HCT116 (cell line): Measurements from ENCODE around the gene SPDYE8. TPM values are rescaled to one million over a fixed set of nuclear protein-coding genes. Genes with fewer than 3 reads are reported as not detected.
"Not testable (repeated sequence)": the region's sequence is repeated elsewhere in the genome, so short reads cannot be mapped to it uniquely, and the experiment has no call there.

ENCODE experiments used
- ATAC-seq: fragments of 200-7000 bp; cut with Tn5 transposase; 2 replicates; pipeline ENCODE4 v1.9.1; 2020; ENCODE audit warnings: mild to moderate bottlenecking, moderate library complexity
- BruUV-seq: library from RNA; stranded (reverse); fragments of 400-500 nt; replicated peaks from 2 replicates; lab custom pipeline; 2021; lab: Mats Ljungman, UMichigan
- CTCF ChIA-PET: fragments of 300-600 bp; sonication (Branson Sonifier 250); formaldehyde crosslinking; loops from one replicate; lab custom pipeline; 2021; ENCODE audit warnings: antibody characterized with exemption; lab: Charles Lee
- POLR2A ChIA-PET: fragments of 300-600, 350-600 bp; sonication (Branson Sonifier 250); formaldehyde crosslinking; loops from one replicate; lab custom pipeline; 2021; ENCODE audit warnings: antibody characterized with exemption; lab: Charles Lee
- RAD21 ChIA-PET, 2 experiments: fragments of 300-600 bp; sonication (Branson Sonifier 250); formaldehyde crosslinking; loops; one replicate each; lab custom pipeline; 2023; ENCODE audit warnings: low total read pairs in 2 of 2; ENCODE audit not compliant: uncharacterized antibody in 2 of 2, unreplicated experiment in 2 of 2, low non-redundant PET in 1 of 2; lab: Charles Lee
- DNase-seq: peaks from one replicate; pipeline ENCODE4 v3.0.0-alpha.2; 2010; ENCODE audit warnings: low read depth, low spot score
- H2AFZ ChIP-seq: fragments of 200-600 bp; shearing (Covaris generic), sonication (generic); 2 replicates; pipeline ENCODE4 v1.6.1; 2017; ENCODE audit warnings: low read depth, mixed run types, mixed read lengths, antibody characterized with exemption, low read length; ENCODE audit not compliant: poor library complexity, severe bottlenecking
- H3K27ac ChIP-seq: 2 replicates; pipeline ENCODE4 v1.5.1; 2012; ENCODE audit warnings: low read depth, low read length
- H3K27me3 ChIP-seq: fragments of 200-600 bp; sonication (generic); 2 replicates; pipeline ENCODE4 v1.6.1; 2016; ENCODE audit warnings: mixed run types, low read length, mixed read lengths; ENCODE audit not compliant: insufficient read depth
- H3K36me3 ChIP-seq, 2 experiments: fragments of 200-500 bp in 1 of 2; fragments of 200-600 bp in 1 of 2; sonication (Bioruptor generic) in 1 of 2; sonication (generic) in 1 of 2; 2 replicates each; pipeline versions ENCODE4 v1.5.1 to v1.6.1; 2014 to 2016; ENCODE audit warnings: low read length in 2 of 2, inconsistent platforms in 1 of 2, mixed read lengths in 1 of 2, mixed run types in 1 of 2; ENCODE audit not compliant: insufficient read depth in 2 of 2, control insufficient read depth in 1 of 2
- H3K4me1 ChIP-seq, 2 experiments: fragments of 200-600 bp in 1 of 2; sonication (generic) in 1 of 2; 2 replicates each; pipeline versions ENCODE4 v1.5.1 to v1.6.1; 2012 to 2017; ENCODE audit warnings: low read length in 2 of 2, inconsistent platforms in 1 of 2, mild to moderate bottlenecking in 1 of 2, mixed read lengths in 1 of 2, mixed run types in 1 of 2, moderate library complexity in 1 of 2; ENCODE audit not compliant: insufficient read depth in 2 of 2, control insufficient read depth in 1 of 2
- H3K4me2 ChIP-seq: fragments of 200-600 bp; sonication (generic); 2 replicates; pipeline ENCODE4 v1.6.1; 2017; ENCODE audit warnings: mixed run types, low read length, mixed read lengths
- H3K4me3 ChIP-seq, 2 experiments: fragments of 200-600 bp in 1 of 2; sonication (generic) in 1 of 2; replicated peaks in 1 of 2; 2 replicates each; pipeline ENCODE4 v1.5.1; 2011 to 2016; ENCODE audit warnings: low read length in 2 of 2, control low read depth in 1 of 2, low read depth in 1 of 2, mild to moderate bottlenecking in 1 of 2, mixed read lengths in 1 of 2, mixed run types in 1 of 2
- H3K79me2 ChIP-seq: fragments of 200-600 bp; sonication (generic); 2 replicates; pipeline ENCODE4 v1.6.1; 2017; ENCODE audit warnings: mild to moderate bottlenecking, mixed run types, low read length, moderate library complexity, mixed read lengths; ENCODE audit not compliant: insufficient read depth
- H3K9ac ChIP-seq: fragments of 200-600 bp; sonication (generic); 2 replicates; pipeline ENCODE4 v1.6.1; 2016; ENCODE audit warnings: low read length, mixed read lengths
- H3K9me2 ChIP-seq: fragments of 200-600 bp; sonication (generic), shearing (Covaris generic); 2 replicates; pipeline ENCODE4 v1.6.1; 2017; ENCODE audit warnings: mixed run types, mild to moderate bottlenecking, moderate library complexity; ENCODE audit not compliant: insufficient read depth
- H3K9me3 ChIP-seq, 2 experiments: fragments of 200-500 bp in 1 of 2; fragments of 200-600 bp in 1 of 2; sonication (Bioruptor generic) in 1 of 2; sonication (generic) in 1 of 2; 2 replicates each; pipeline ENCODE4 v1.6.1; 2014 to 2017; ENCODE audit warnings: low read length in 2 of 2, mixed read lengths in 2 of 2, inconsistent platforms in 1 of 2, low read depth in 1 of 2, mild to moderate bottlenecking in 1 of 2, mixed run types in 1 of 2, moderate library complexity in 1 of 2; ENCODE audit not compliant: control insufficient read depth in 1 of 2, insufficient read depth in 1 of 2
- H4K20me1 ChIP-seq: fragments of 200-600 bp; sonication (generic), shearing (Covaris generic); 2 replicates; pipeline ENCODE4 v1.6.1; 2017; ENCODE audit warnings: mixed run types, mild to moderate bottlenecking, moderate library complexity; ENCODE audit not compliant: insufficient read depth
- MAX ChIP-seq: IDR thresholded peaks from 2 replicates; pipeline ENCODE4 v1.6.1; 2012
- POLR2A ChIP-seq: IDR thresholded peaks from 2 replicates; pipeline ENCODE4 v1.7.0; 2011; ENCODE audit warnings: borderline replicate concordance; ENCODE audit not compliant: insufficient read depth, insufficient read length; ENCODE audit errors: extremely low read depth
- POLR2AphosphoS5 ChIP-seq: IDR thresholded peaks from 2 replicates; pipeline ENCODE4 v1.6.1; 2011; ENCODE audit warnings: mild to moderate bottlenecking, low read depth, low read length, moderate library complexity
- SIN3A ChIP-seq: IDR thresholded peaks from 2 replicates; pipeline ENCODE4 v1.6.1; 2012; ENCODE audit warnings: low read depth
- SP1 ChIP-seq: IDR thresholded peaks from 2 replicates; pipeline ENCODE4 v1.6.1; 2012; ENCODE audit warnings: low read depth
- intact Hi-C: fragments of 100-400 bp; cut with micrococcal nuclease; formaldehyde crosslinking; loops from 2 replicates; pipeline ENCODE4 v1.10.0; 2022
- total RNA-seq: library from RNA; stranded (reverse); gene quantifications from one replicate; pipeline ENCODE4 v1.2.1, GENCODE V29; 2021; ENCODE audit not compliant: unreplicated experiment

Gene SPDYE8
- total RNA-seq, 1 experiment from 2014 or later = not detected

DNA sequence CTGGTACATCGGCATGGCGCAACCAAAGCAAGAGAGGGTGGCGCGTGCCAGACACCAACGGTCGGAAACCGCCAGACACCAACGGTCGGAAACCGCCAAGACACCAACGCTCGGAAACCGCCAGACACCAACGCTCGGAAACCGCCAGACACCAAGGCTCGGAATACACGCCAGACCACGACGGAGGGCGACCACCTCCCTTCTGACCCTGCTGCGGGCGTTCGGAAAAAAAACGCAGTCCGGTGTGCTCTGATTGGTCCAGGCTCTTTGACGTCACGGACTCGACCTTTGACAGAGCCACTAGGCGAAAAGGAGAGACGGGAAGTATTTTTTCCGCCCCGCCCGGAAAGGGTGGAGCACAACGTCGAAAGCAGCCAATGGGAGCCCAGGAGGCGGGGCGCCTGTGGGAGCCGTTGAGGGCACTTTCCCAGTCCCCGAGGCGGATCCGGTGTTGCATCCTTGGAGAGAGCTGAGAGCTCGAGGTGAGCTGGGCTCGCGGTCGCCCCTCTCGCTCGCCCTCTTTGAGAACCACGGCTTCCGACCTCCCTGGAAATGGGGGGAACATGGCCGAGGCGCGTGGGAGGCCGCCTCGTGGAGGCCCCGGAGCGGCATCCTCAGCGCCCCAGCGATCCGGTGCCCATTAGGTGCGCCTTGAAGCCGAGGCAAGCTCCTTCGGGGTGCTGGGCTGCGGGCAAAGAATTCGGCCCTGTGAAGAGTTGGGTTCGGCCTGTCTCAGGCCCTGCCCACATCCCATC lies 23.7 kb downstream of the SPDYE8 start:
- POLR2A ChIA-PET, DNase-seq, RAD21 ChIA-PET, H3K9me3 ChIP-seq, H3K79me2 ChIP-seq, H4K20me1 ChIP-seq, H3K36me3 ChIP-seq, intact Hi-C loops, CTCF ChIA-PET, H3K27me3 ChIP-seq, H2AFZ ChIP-seq, BruUV-seq, H3K9me2 ChIP-seq, H3K4me1 ChIP-seq: not testable (repeated sequence)
- peak overlapping the region; percentile 72 for H3K9ac ChIP-seq
- peak overlapping the region; percentile 54 to 59 for H3K4me3 ChIP-seq
- H3K27ac ChIP-seq = peak overlapping the region; percentile 86
- peak; percentile 64 for TF ChIP-seq SIN3A
- TF ChIP-seq POLR2A = peak; percentile 56
- TF ChIP-seq SP1 = peak; percentile 41
- TF ChIP-seq POLR2AphosphoS5 = peak; percentile 83
- TF ChIP-seq MAX = 0 out of 2 replicates have a peak, but pooled peaks have one; percentile 11
- H3K4me2 ChIP-seq = peak overlapping the region; percentile 44
- peak; percentile 86 for ATAC-seq

- H3K4me1 ChIP-seq, intact Hi-C loops, H3K36me3 ChIP-seq, POLR2A ChIA-PET, H4K20me1 ChIP-seq, CTCF ChIA-PET, DNase-seq, H3K9me3 ChIP-seq, H3K9me2 ChIP-seq, RAD21 ChIA-PET, H3K79me2 ChIP-seq, H2AFZ ChIP-seq, H3K27me3 ChIP-seq: not testable (repeated sequence)
- H3K4me2 ChIP-seq = peak overlapping the region; percentile 40
- TSS peak; percentile 88 for BruUV-seq
- ATAC-seq = peak; percentile 90
- peak overlapping the region; percentile 54 to 59 for H3K4me3 ChIP-seq
- peak overlapping the region; percentile 72 for H3K9ac ChIP-seq
- H3K27ac ChIP-seq = peak overlapping the region; percentile 86
Observed at GRCh38 chr7:73005356-73005692, 24.2 kb downstream of the SPDYE8 start.

DNA sequence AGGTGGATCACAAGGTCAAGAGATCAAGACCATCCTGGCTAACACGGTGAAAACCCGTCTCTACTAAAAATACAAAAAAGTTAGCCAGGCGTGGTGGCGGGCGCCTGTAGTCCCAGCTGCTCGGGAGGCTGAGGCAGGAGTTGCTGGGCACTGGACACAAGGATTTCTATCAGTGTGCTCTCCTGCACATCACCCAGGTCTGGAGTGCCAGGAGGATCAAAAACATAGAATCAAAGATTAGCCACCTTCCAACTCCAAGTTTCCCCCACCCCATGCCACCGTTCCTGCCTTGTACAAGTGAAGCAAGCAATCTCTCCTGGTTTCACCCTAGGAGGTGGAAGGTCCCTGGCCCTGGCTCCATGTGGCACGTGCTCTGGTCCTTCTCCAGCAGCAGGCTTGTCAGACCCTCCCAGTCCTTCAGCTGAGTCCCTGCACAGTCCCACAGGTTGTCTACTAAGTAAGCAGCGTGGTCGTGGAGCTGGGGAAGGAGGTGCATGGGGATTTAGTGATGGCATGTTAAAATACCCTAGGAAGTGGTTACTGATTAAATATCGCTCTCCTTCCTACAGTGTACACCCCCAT lies 31.6 kb downstream of the SPDYE8 start:
- H4K20me1 ChIP-seq, POLR2A ChIA-PET, CTCF ChIA-PET, H3K27me3 ChIP-seq, H3K79me2 ChIP-seq, H3K9ac ChIP-seq, H3K36me3 ChIP-seq, H3K4me1 ChIP-seq, RAD21 ChIA-PET, intact Hi-C loops, H2AFZ ChIP-seq, H3K9me3 ChIP-seq, H3K9me2 ChIP-seq, H3K4me3 ChIP-seq, DNase-seq, H3K27ac ChIP-seq, H3K4me2 ChIP-seq: not testable (repeated sequence)
- TSS peak; percentile 12 for BruUV-seq
- ATAC-seq = peak; percentile 32; the same call in 1 of the 2 replicates

DNA sequence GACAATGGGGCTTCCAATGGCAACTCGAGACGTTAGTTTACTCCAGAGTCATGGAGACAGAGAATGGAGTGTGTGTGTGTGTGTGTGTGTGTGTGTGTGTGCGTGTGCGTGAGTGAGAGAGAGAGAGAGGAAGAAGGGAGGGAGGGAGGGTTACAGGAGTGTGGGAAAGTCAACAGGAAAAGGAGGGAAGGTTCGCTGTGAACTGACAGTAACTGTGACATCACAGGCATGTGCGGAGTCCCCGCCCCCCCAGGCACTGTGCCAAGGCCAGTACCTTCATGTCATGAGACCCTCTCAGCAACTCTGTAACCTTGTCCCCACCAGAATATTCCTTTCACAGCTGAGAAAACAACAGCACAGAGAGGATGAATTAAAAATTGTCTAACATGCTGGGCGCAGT lies 32.1 kb downstream of the SPDYE8 start:
- H2AFZ ChIP-seq, H3K27ac ChIP-seq, H3K4me3 ChIP-seq, DNase-seq, H3K27me3 ChIP-seq, H4K20me1 ChIP-seq, H3K4me2 ChIP-seq, H3K9me2 ChIP-seq, POLR2A ChIA-PET, H3K4me1 ChIP-seq, CTCF ChIA-PET, RAD21 ChIA-PET, BruUV-seq, H3K79me2 ChIP-seq, intact Hi-C loops, H3K9me3 ChIP-seq, H3K36me3 ChIP-seq, H3K9ac ChIP-seq: not testable (repeated sequence)
- ATAC-seq = peak; percentile 49; the same call in 1 of the 2 replicates
